HG03196 (cell line): ENCODE measurements around the gene TTC6.

ENCODE experiments used
- ATAC-seq: cut with Tn5 transposase; IDR thresholded peaks from one replicate; pipeline ENCODE4 v1.9.1; 2021; ENCODE audit not compliant: unreplicated experiment

Gene TTC6

GRCh38 chr14:37597914-37598746 lies 2.7 kb downstream of the TTC6 start:
- no peak for ATAC-seq

GRCh38 chr14:37598747-37599506 lies 3.5 kb downstream of the TTC6 start:
- no peak for ATAC-seq

GRCh38 chr14:37599507-37600368 lies 4.3 kb downstream of the TTC6 start:
- no peak for ATAC-seq

- ATAC-seq: no peak
Observed at GRCh38 chr14:37600880-37601741, 5.7 kb downstream of the TTC6 start.

- ATAC-seq: no peak
Observed at GRCh38 chr14:37601865-37602264, 6.4 kb downstream of the TTC6 start.

GRCh38 chr14:37602605-37603453 lies 7.4 kb downstream of the TTC6 start:
- ATAC-seq: no peak

- no peak for ATAC-seq
Observed at GRCh38 chr14:37603688-37604251, 8.3 kb downstream of the TTC6 start.

- no peak for ATAC-seq
Observed at GRCh38 chr14:37606678-37607077, 11.2 kb downstream of the TTC6 start.

GRCh38 chr14:37608649-37609048 lies 13.2 kb downstream of the TTC6 start:
- ATAC-seq: no peak

GRCh38 chr14:37610945-37611523 lies 15.6 kb downstream of the TTC6 start:
- ATAC-seq: no peak

- no peak for ATAC-seq
Observed at GRCh38 chr14:37615582-37616289, 20.3 kb downstream of the TTC6 start.

GRCh38 chr14:37616853-37617252 lies 21.4 kb downstream of the TTC6 start:
- ATAC-seq: no peak

- ATAC-seq: no peak
Observed at GRCh38 chr14:37617864-37618365, 22.5 kb downstream of the TTC6 start.

- no peak for ATAC-seq
Observed at GRCh38 chr14:37618498-37619028, 23.1 kb downstream of the TTC6 start.

- no peak for ATAC-seq
Observed at GRCh38 chr14:37620856-37621255, 25.4 kb downstream of the TTC6 start.

GRCh38 chr14:37622231-37622923 lies 26.9 kb downstream of the TTC6 start:
- no peak for ATAC-seq

GRCh38 chr14:37623426-37623951 lies 28.1 kb downstream of the TTC6 start:
- ATAC-seq: no peak
